Motor neuron (in vitro differentiated cells): ENCODE data around the gene UBASH3B. TPM values are rescaled to one million over a fixed set of nuclear protein-coding genes. Genes with fewer than 3 reads are reported as not detected.

Source experiments
- ATAC-seq, 8 experiments: fragments of 200-7000 bp; cut with Tn5 transposase; replicated peaks in 6 of 8; 2 replicates each; pipeline ENCODE4 v1.8.0; 2021; ENCODE audit warnings: mild to moderate bottlenecking in 8 of 8, moderate library complexity in 8 of 8
- H3K27ac ChIP-seq, 2 donors: fragments of 250-450 bp; sonication (Bioruptor Pico); 2 replicates each; pipeline ENCODE4 v1.9.0; 2021; ENCODE audit warnings: antibody characterized with exemption in 2 of 2, mild to moderate bottlenecking in 2 of 2, moderate library complexity in 1 of 2
- H3K4me1 ChIP-seq, 2 donors: fragments of 250-450 bp; sonication (Bioruptor Pico); replicated peaks in 1 of 2; 2 replicates each; pipeline ENCODE4 v1.6.1; 2021; ENCODE audit warnings: antibody characterized with exemption in 2 of 2, mild to moderate bottlenecking in 2 of 2, moderate library complexity in 1 of 2
- H3K4me3 ChIP-seq, 5 donors: fragments of 250-450 bp; sonication (Bioruptor Pico); 2 replicates each; pipeline ENCODE4 v1.9.0; 2021; ENCODE audit warnings: antibody characterized with exemption in 5 of 5, mild to moderate bottlenecking in 5 of 5, moderate library complexity in 4 of 5
- WGBS, 10 experiments: fragments of 450-650 bp; shearing (Covaris generic); methylation state at CpG; one replicate each; pipeline ENCODE4 v1.0.0; 2022; 5-methylcytosine and 5-hydroxymethylcytosine counted together
- in situ Hi-C, 9 experiments: fragments of 400-800 bp; cut with MboI; loops; one replicate each; pipeline ENCODE4 v1.15.0; 2021; ENCODE audit warnings: low sequenced_read_pairs in 9 of 9, low pct_unique_long_range_greater_than_20kb in 2 of 9; ENCODE audit not compliant: unreplicated experiment in 9 of 9
- total RNA-seq, 8 experiments: library from RNA; unstranded; fragments of 300-600 nt; gene quantifications; 2 replicates each; pipeline versions ENCODE4 v1.2.3 to v1.2.4, GENCODE V29; 2022

Gene UBASH3B
- total RNA-seq, 8 experiments from 2014 or later, result 0.72 to 16.5 (median 3.5) TPM

GRCh38 chr11:122707901-122708300, 52.4 kb downstream of the UBASH3B start:
- no peak overlapping the region for H3K27ac ChIP-seq
- no peak overlapping the region for H3K4me3 ChIP-seq
- in situ Hi-C loops, result no loop called here
- H3K4me1 ChIP-seq, result no peaks in the 10 kb centered on the region
- WGBS, 10 experiments, result 60 to 100% (median 100%) methylated on average over 1 to 3 of the region's 4 CpGs; no CpG with 5 or more reads in 3 of the 10 experiments
- no peak for ATAC-seq

- in situ Hi-C loops, result no loop called here
- H3K4me1 ChIP-seq, result no peaks in the 10 kb centered on the region
- no peak overlapping the region for H3K27ac ChIP-seq
- H3K4me3 ChIP-seq, result no peak overlapping the region
- WGBS, 10 experiments, result 0 to 94% (median 53%) methylated on average over 1 to 4 of the region's 7 CpGs; no CpG with 5 or more reads in 2 of the 10 experiments
- peak in 2 of 8 experiments; percentile 72 to 84 for ATAC-seq
Measured at GRCh38 chr11:122709039-122709760, 53.7 kb downstream of the UBASH3B start.

GRCh38 chr11:122711362-122711761, 55.8 kb downstream of the UBASH3B start:
- no peak overlapping the region for H3K4me3 ChIP-seq
- 52 to 100% (median 89%) methylated on average over 1 to 8 of the region's 9 CpGs; no CpG with 5 or more reads in 1 of the 10 experiments for WGBS, 10 experiments
- in situ Hi-C loops, result no loop called here
- no peak overlapping the region for H3K27ac ChIP-seq
- ATAC-seq, result no peak
- H3K4me1 ChIP-seq, result no peaks in the 10 kb centered on the region

- H3K27ac ChIP-seq, result no peak overlapping the region
- 0 to 92% (median 60%) methylated on average over 1 to 5 of the region's 5 CpGs for WGBS, 10 experiments
- peak in 2 of 8 experiments; percentile 54 to 82 for ATAC-seq
- no peak overlapping the region for H3K4me3 ChIP-seq
- in situ Hi-C loops, result no loop called here
- H3K4me1 ChIP-seq, result no peaks in the 10 kb centered on the region
Measured at GRCh38 chr11:122711831-122712381, 56.4 kb downstream of the UBASH3B start.

- Histone ChIP-seq H3K4me3 (no peak overlapping the region), H3K27ac (no peak overlapping the region), H3K4me1 (no peaks in the 10 kb centered on the region)
- ATAC-seq, result no peak
- in situ Hi-C loops, result no loop called here
- 81 to 100% (median 98%) methylated on average over 1 to 4 of the region's 5 CpGs; no CpG with 5 or more reads in 3 of the 10 experiments for WGBS, 10 experiments
Measured at GRCh38 chr11:122714004-122714403, 58.5 kb downstream of the UBASH3B start.

GRCh38 chr11:122714484-122714883, 59.0 kb downstream of the UBASH3B start:
- no peak overlapping the region for H3K4me3 ChIP-seq
- no peak overlapping the region for H3K27ac ChIP-seq
- 60 to 100% (median 94%) methylated on average over 1 to 5 of the region's 5 CpGs; no CpG with 5 or more reads in 3 of the 10 experiments for WGBS, 10 experiments
- H3K4me1 ChIP-seq, result no peaks in the 10 kb centered on the region
- ATAC-seq, result no peak
- in situ Hi-C loops, result no loop called here

GRCh38 chr11:122715548-122716440, 60.3 kb downstream of the UBASH3B start:
- 7 to 88% (median 68%) methylated on average over 1 to 10 of the region's 11 CpGs; no CpG with 5 or more reads in 1 of the 10 experiments for WGBS, 10 experiments
- no peak overlapping the region for H3K4me3 ChIP-seq
- in situ Hi-C loops, result no loop called here
- H3K4me1 ChIP-seq, result no peaks in the 10 kb centered on the region
- no peak for ATAC-seq
- no peak overlapping the region for H3K27ac ChIP-seq

GRCh38 chr11:122717264-122717867, 61.8 kb downstream of the UBASH3B start:
- H3K4me1 ChIP-seq, result no peaks in the 10 kb centered on the region
- H3K27ac ChIP-seq, result no peak overlapping the region
- in situ Hi-C loops, result no loop called here
- peak in 2 of 8 experiments; percentile 40 to 42 for ATAC-seq
- no peak overlapping the region for H3K4me3 ChIP-seq
- WGBS, 10 experiments, result 60 to 100% (median 96%) methylated on average over 1 to 4 of the region's 9 CpGs; no CpG with 5 or more reads in 1 of the 10 experiments

GRCh38 chr11:122720107-122720881, 64.8 kb downstream of the UBASH3B start:
- Histone ChIP-seq H3K4me1 (no peaks in the 10 kb centered on the region), H3K4me3 (no peak overlapping the region), H3K27ac (no peak overlapping the region)
- WGBS, 10 experiments, result 28 to 95% (median 72%) methylated on average over 2 to 7 of the region's 7 CpGs; no CpG with 5 or more reads in 1 of the 10 experiments
- ATAC-seq, result peak; percentile 58 to 95 (median 86)
- in situ Hi-C loops, result no loop called here

GRCh38 chr11:122721201-122721963, 65.9 kb downstream of the UBASH3B start:
- in situ Hi-C loops, result no loop called here
- Histone ChIP-seq H3K4me3 (no peak overlapping the region), H3K4me1 (no peaks in the 10 kb centered on the region), H3K27ac (no peak overlapping the region)
- ATAC-seq, result no peak
- WGBS, 10 experiments, result 0 to 90% (median 57%) methylated on average over 1 to 4 of the region's 5 CpGs; no CpG with 5 or more reads in 1 of the 10 experiments

- in situ Hi-C loops, result no loop called here
- WGBS, 10 experiments, result 80 to 100% (median 100%) methylated on average over 1 to 2 of the region's 2 CpGs; no CpG with 5 or more reads in 4 of the 10 experiments
- no peak for ATAC-seq
- H3K27ac ChIP-seq, result no peak overlapping the region
- no peak overlapping the region for H3K4me3 ChIP-seq
- H3K4me1 ChIP-seq, result no peaks in the 10 kb centered on the region
Measured at GRCh38 chr11:122721964-122722266, 66.4 kb downstream of the UBASH3B start.

- no peak for ATAC-seq
- WGBS, 10 experiments, result 41 to 92% (median 90%) methylated on average over 1 to 4 of the region's 4 CpGs; no CpG with 5 or more reads in 3 of the 10 experiments
- Histone ChIP-seq H3K27ac (no peak overlapping the region), H3K4me3 (no peak overlapping the region), H3K4me1 (no peaks in the 10 kb centered on the region)
- in situ Hi-C loops, result no loop called here
Measured at GRCh38 chr11:122723106-122723505, 67.6 kb downstream of the UBASH3B start.
